SK-N-SH treated with all-trans-retinoic acid at 6 μM for 48 hours (cell line): ENCODE data around the gene MYO3A.

Experiments used
- ARNTL ChIP-seq: fragments of 450-650 bp; formaldehyde crosslinking; IDR thresholded peaks from 2 replicates; pipeline ENCODE4 v1.5.0; 2020; ENCODE audit warnings: low read depth, mild to moderate bottlenecking, moderate library complexity, borderline replicate concordance
- OSR1 ChIP-seq: fragments of 250-450 bp; sonication (Bioruptor Pico); IDR thresholded peaks from 2 replicates; pipeline ENCODE4 v1.8.0; 2022; ENCODE audit warnings: moderate library complexity, mild to moderate bottlenecking, inconsistent platforms
- RARB ChIP-seq: fragments of 250-450 bp; sonication (Bioruptor Pico); IDR thresholded peaks from 2 replicates; pipeline ENCODE4 v1.8.0; 2021; ENCODE audit warnings: mild to moderate bottlenecking, moderate library complexity
- TOX ChIP-seq: fragments of 250-450 bp; sonication (Bioruptor Pico); IDR thresholded peaks from 2 replicates; pipeline ENCODE4 v1.8.0; 2021; ENCODE audit warnings: mild to moderate bottlenecking, moderate library complexity, borderline replicate concordance
- ZFP30 ChIP-seq: fragments of 450-650 bp; formaldehyde crosslinking; IDR thresholded peaks from 2 replicates; pipeline ENCODE4 v1.5.0; 2022; ENCODE audit warnings: mild to moderate bottlenecking, moderate library complexity

DNA sequence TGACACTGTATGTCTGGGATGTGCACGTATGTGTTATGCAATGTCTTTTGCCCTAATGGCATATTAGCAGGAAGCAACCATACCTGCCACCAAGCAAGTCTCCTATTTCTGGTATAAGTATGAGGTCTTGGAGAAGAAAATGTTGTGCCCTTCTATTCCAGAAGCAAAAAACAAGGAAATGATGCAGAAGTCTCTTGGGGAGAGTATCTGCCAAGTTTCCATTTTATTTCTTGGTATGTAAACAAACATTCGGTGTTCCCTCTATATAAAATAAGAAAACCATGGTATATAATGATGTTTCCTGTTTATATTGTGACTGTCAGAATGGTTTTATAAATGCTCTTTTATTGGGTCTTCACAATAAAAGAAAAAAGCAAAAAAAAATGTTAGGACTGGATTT is 19.3 kb upstream of the MYO3A start:
- TF ChIP-seq RARB (CRISPR knock-in tag), result no peak
- no peak for TF ChIP-seq TOX (CRISPR knock-in tag)
- TF ChIP-seq ZFP30 (CRISPR knock-in tag), result no peak
- TF ChIP-seq OSR1 (CRISPR knock-in tag), result no peak
- TF ChIP-seq ARNTL (CRISPR knock-in tag), result no peak
